SK-N-SH (cell line): ENCODE measurements around the gene FBXW8.

Experiments
- EP300 ChIP-seq, 2 experiments: IDR thresholded peaks; 2 replicates each; pipeline versions ENCODE4 v1.4.0 to v1.6.1; 2012; ENCODE audit warnings: borderline replicate concordance in 1 of 2, low read depth in 1 of 2, low read length in 1 of 2
- EZH2phosphoT487 ChIP-seq: fragments of 200-600 bp; sonication (generic); IDR thresholded peaks from 2 replicates; pipeline ENCODE4 v1.6.1; 2017; ENCODE audit warnings: low read depth, mixed run types, mild to moderate bottlenecking, antibody characterized with exemption, moderate library complexity, borderline replicate concordance
- JUND ChIP-seq: IDR thresholded peaks from 2 replicates; pipeline ENCODE4 v1.4.0; 2012
- MXI1 ChIP-seq: IDR thresholded peaks from 2 replicates; pipeline ENCODE4 v1.6.1; 2012; ENCODE audit warnings: mild to moderate bottlenecking, low read depth, low read length, improper control_type of control experiment
- NFIC ChIP-seq: IDR thresholded peaks from 2 replicates; pipeline ENCODE4 v1.4.0; 2012; ENCODE audit warnings: borderline replicate concordance
- SMC3 ChIP-seq: IDR thresholded peaks from 2 replicates; pipeline ENCODE4 v1.6.1; 2012; ENCODE audit warnings: low read depth, low read length, improper control_type of control experiment
- TAF1 ChIP-seq: IDR thresholded peaks from 2 replicates; pipeline ENCODE4 v1.6.1; 2012; ENCODE audit warnings: low read depth, mild to moderate bottlenecking, low read length, moderate library complexity, borderline replicate concordance
- YY1 ChIP-seq: IDR thresholded peaks from 2 replicates; pipeline ENCODE4 v1.4.0; 2012; ENCODE audit warnings: low read depth, mild to moderate bottlenecking
- TF ChIP-seq, protein P1 (sequence below): fragments of 200-600 bp; sonication (generic); IDR thresholded peaks from 2 replicates; pipeline ENCODE4 v1.6.1; 2017; ENCODE audit warnings: antibody characterized with exemption, mild to moderate bottlenecking, moderate library complexity
- TF ChIP-seq, protein P2 (sequence below): fragments of 150-350 bp; IDR thresholded peaks from 2 replicates; pipeline ENCODE4 v1.6.1; 2017; ENCODE audit warnings: antibody characterized with exemption, low read length, low read depth, borderline replicate concordance

DNA sequence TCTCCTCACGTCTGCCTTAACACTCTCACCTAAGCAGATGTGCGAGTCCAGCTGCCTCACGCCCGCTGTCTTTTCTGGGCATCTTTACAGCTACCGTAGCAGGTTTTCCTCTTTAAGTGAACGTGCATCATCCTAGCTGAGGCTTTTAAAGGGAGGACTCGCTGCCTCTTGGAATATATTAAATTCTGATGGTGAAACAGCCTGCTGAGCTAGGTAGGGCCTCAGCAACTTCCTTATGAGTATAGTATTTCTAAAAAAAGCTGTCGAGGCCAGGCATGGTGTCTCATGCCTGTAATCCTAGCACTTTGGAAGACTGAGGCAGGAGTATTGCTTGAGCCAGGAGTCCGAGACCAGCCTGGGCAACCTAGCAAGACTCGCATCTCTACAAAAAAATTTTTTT, 156.3 kb downstream of the FBXW8 start:
- TF ChIP-seq, protein P1, sequence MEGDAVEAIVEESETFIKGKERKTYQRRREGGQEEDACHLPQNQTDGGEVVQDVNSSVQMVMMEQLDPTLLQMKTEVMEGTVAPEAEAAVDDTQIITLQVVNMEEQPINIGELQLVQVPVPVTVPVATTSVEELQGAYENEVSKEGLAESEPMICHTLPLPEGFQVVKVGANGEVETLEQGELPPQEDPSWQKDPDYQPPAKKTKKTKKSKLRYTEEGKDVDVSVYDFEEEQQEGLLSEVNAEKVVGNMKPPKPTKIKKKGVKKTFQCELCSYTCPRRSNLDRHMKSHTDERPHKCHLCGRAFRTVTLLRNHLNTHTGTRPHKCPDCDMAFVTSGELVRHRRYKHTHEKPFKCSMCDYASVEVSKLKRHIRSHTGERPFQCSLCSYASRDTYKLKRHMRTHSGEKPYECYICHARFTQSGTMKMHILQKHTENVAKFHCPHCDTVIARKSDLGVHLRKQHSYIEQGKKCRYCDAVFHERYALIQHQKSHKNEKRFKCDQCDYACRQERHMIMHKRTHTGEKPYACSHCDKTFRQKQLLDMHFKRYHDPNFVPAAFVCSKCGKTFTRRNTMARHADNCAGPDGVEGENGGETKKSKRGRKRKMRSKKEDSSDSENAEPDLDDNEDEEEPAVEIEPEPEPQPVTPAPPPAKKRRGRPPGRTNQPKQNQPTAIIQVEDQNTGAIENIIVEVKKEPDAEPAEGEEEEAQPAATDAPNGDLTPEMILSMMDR, result no peak
- TF ChIP-seq SMC3, result no peak
- no peak for TF ChIP-seq EP300 (IDR thresholded peaks at IDR 0.05; ENCODE audit: borderline replicate concordance in 1 of 2, low read depth in 1 of 2, low read length in 1 of 2)
- TF ChIP-seq, protein P2, sequence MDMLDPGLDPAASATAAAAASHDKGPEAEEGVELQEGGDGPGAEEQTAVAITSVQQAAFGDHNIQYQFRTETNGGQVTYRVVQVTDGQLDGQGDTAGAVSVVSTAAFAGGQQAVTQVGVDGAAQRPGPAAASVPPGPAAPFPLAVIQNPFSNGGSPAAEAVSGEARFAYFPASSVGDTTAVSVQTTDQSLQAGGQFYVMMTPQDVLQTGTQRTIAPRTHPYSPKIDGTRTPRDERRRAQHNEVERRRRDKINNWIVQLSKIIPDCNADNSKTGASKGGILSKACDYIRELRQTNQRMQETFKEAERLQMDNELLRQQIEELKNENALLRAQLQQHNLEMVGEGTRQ, result no peak
- no peak for TF ChIP-seq YY1
- no peak for TF ChIP-seq TAF1
- no peak for TF ChIP-seq JUND
- no peak for TF ChIP-seq EZH2phosphoT487
- no peak for TF ChIP-seq MXI1
- no peak for TF ChIP-seq NFIC
